Measurements from ENCODE around the gene MBTPS1.

- TF ChIP-seq POLR2A (IDR thresholded peaks at IDR 0.05) (no peak), POLR2AphosphoS5 (IDR thresholded peaks at IDR 0.05) (no peak)
These were observed 63.5 kb downstream of the MBTPS1 start for GRCh38 chr16:84053237-84053636.
